HCT116 (cell line): Measurements from ENCODE around the gene CPN2. TPM values are rescaled to one million over a fixed set of nuclear protein-coding genes. Genes with fewer than 3 reads are reported as not detected.

Source experiments
- ATAC-seq: fragments of 200-7000 bp; cut with Tn5 transposase; 2 replicates; pipeline ENCODE4 v1.9.1; 2020; ENCODE audit warnings: mild to moderate bottlenecking, moderate library complexity
- BruUV-seq: library from RNA; stranded (reverse); fragments of 400-500 nt; replicated peaks from 2 replicates; lab custom pipeline; 2021; lab: Mats Ljungman, UMichigan
- CTCF ChIA-PET: fragments of 300-600 bp; sonication (Branson Sonifier 250); formaldehyde crosslinking; loops from one replicate; lab custom pipeline; 2021; ENCODE audit warnings: antibody characterized with exemption; lab: Charles Lee
- POLR2A ChIA-PET: fragments of 300-600, 350-600 bp; sonication (Branson Sonifier 250); formaldehyde crosslinking; loops from one replicate; lab custom pipeline; 2021; ENCODE audit warnings: antibody characterized with exemption; lab: Charles Lee
- RAD21 ChIA-PET, 2 experiments: fragments of 300-600 bp; sonication (Branson Sonifier 250); formaldehyde crosslinking; loops; one replicate each; lab custom pipeline; 2023; ENCODE audit warnings: low total read pairs in 2 of 2; ENCODE audit not compliant: uncharacterized antibody in 2 of 2, unreplicated experiment in 2 of 2, low non-redundant PET in 1 of 2; lab: Charles Lee
- DNase-seq: peaks from one replicate; pipeline ENCODE4 v3.0.0-alpha.2; 2010; ENCODE audit warnings: low read depth, low spot score
- H2AFZ ChIP-seq: fragments of 200-600 bp; shearing (Covaris generic), sonication (generic); 2 replicates; pipeline ENCODE4 v1.6.1; 2017; ENCODE audit warnings: low read depth, mixed run types, mixed read lengths, antibody characterized with exemption, low read length; ENCODE audit not compliant: poor library complexity, severe bottlenecking
- H3K27ac ChIP-seq: 2 replicates; pipeline ENCODE4 v1.5.1; 2012; ENCODE audit warnings: low read depth, low read length
- H3K27me3 ChIP-seq: fragments of 200-600 bp; sonication (generic); 2 replicates; pipeline ENCODE4 v1.6.1; 2016; ENCODE audit warnings: mixed run types, low read length, mixed read lengths; ENCODE audit not compliant: insufficient read depth
- H3K36me3 ChIP-seq, 2 experiments: fragments of 200-500 bp in 1 of 2; fragments of 200-600 bp in 1 of 2; sonication (Bioruptor generic) in 1 of 2; sonication (generic) in 1 of 2; 2 replicates each; pipeline versions ENCODE4 v1.5.1 to v1.6.1; 2014 to 2016; ENCODE audit warnings: low read length in 2 of 2, inconsistent platforms in 1 of 2, mixed read lengths in 1 of 2, mixed run types in 1 of 2; ENCODE audit not compliant: insufficient read depth in 2 of 2, control insufficient read depth in 1 of 2
- H3K4me1 ChIP-seq, 2 experiments: fragments of 200-600 bp in 1 of 2; sonication (generic) in 1 of 2; 2 replicates each; pipeline versions ENCODE4 v1.5.1 to v1.6.1; 2012 to 2017; ENCODE audit warnings: low read length in 2 of 2, inconsistent platforms in 1 of 2, mild to moderate bottlenecking in 1 of 2, mixed read lengths in 1 of 2, mixed run types in 1 of 2, moderate library complexity in 1 of 2; ENCODE audit not compliant: insufficient read depth in 2 of 2, control insufficient read depth in 1 of 2
- H3K4me2 ChIP-seq: fragments of 200-600 bp; sonication (generic); 2 replicates; pipeline ENCODE4 v1.6.1; 2017; ENCODE audit warnings: mixed run types, low read length, mixed read lengths
- H3K4me3 ChIP-seq, 2 experiments: fragments of 200-600 bp in 1 of 2; sonication (generic) in 1 of 2; replicated peaks in 1 of 2; 2 replicates each; pipeline ENCODE4 v1.5.1; 2011 to 2016; ENCODE audit warnings: low read length in 2 of 2, control low read depth in 1 of 2, low read depth in 1 of 2, mild to moderate bottlenecking in 1 of 2, mixed read lengths in 1 of 2, mixed run types in 1 of 2
- H3K79me2 ChIP-seq: fragments of 200-600 bp; sonication (generic); 2 replicates; pipeline ENCODE4 v1.6.1; 2017; ENCODE audit warnings: mild to moderate bottlenecking, mixed run types, low read length, moderate library complexity, mixed read lengths; ENCODE audit not compliant: insufficient read depth
- H3K9ac ChIP-seq: fragments of 200-600 bp; sonication (generic); 2 replicates; pipeline ENCODE4 v1.6.1; 2016; ENCODE audit warnings: low read length, mixed read lengths
- H3K9me2 ChIP-seq: fragments of 200-600 bp; sonication (generic), shearing (Covaris generic); 2 replicates; pipeline ENCODE4 v1.6.1; 2017; ENCODE audit warnings: mixed run types, mild to moderate bottlenecking, moderate library complexity; ENCODE audit not compliant: insufficient read depth
- H3K9me3 ChIP-seq, 2 experiments: fragments of 200-500 bp in 1 of 2; fragments of 200-600 bp in 1 of 2; sonication (Bioruptor generic) in 1 of 2; sonication (generic) in 1 of 2; 2 replicates each; pipeline ENCODE4 v1.6.1; 2014 to 2017; ENCODE audit warnings: low read length in 2 of 2, mixed read lengths in 2 of 2, inconsistent platforms in 1 of 2, low read depth in 1 of 2, mild to moderate bottlenecking in 1 of 2, mixed run types in 1 of 2, moderate library complexity in 1 of 2; ENCODE audit not compliant: control insufficient read depth in 1 of 2, insufficient read depth in 1 of 2
- H4K20me1 ChIP-seq: fragments of 200-600 bp; sonication (generic), shearing (Covaris generic); 2 replicates; pipeline ENCODE4 v1.6.1; 2017; ENCODE audit warnings: mixed run types, mild to moderate bottlenecking, moderate library complexity; ENCODE audit not compliant: insufficient read depth
- ATF3 ChIP-seq: IDR thresholded peaks from 2 replicates; pipeline ENCODE4 v1.6.1; 2012
- CEBPB ChIP-seq: IDR thresholded peaks from 2 replicates; pipeline ENCODE4 v1.6.1; 2012; ENCODE audit warnings: low read depth
- CTCF ChIP-seq, 3 experiments: fragments of 200-600 bp in 1 of 3; sonication (generic) in 1 of 3; IDR thresholded peaks in 2 of 3; conservative IDR thresholded peaks in 1 of 3; 2 replicates each; pipeline ENCODE4 v1.5.1; 2012 to 2017; ENCODE audit warnings: low read depth in 2 of 3, low read length in 2 of 3, antibody characterized with exemption in 1 of 3, borderline replicate concordance in 1 of 3, control low read depth in 1 of 3, mild to moderate bottlenecking in 1 of 3, mixed read lengths in 1 of 3, mixed run types in 1 of 3, moderate library complexity in 1 of 3; ENCODE audit not compliant: insufficient read depth in 1 of 3
- EGR1 ChIP-seq: IDR thresholded peaks from 2 replicates; pipeline ENCODE4 v1.6.1; 2012; ENCODE audit warnings: low read depth
- ELF1 ChIP-seq: IDR thresholded peaks from 2 replicates; pipeline ENCODE4 v1.6.1; 2012; ENCODE audit warnings: low read depth, borderline replicate concordance
- EZH2phosphoT487 ChIP-seq: fragments of 200-600 bp; IDR thresholded peaks from 2 replicates; pipeline ENCODE4 v1.6.1; 2018; ENCODE audit warnings: antibody characterized with exemption, borderline replicate concordance
- POLR2A ChIP-seq: IDR thresholded peaks from 2 replicates; pipeline ENCODE4 v1.7.0; 2011; ENCODE audit warnings: borderline replicate concordance; ENCODE audit not compliant: insufficient read depth, insufficient read length; ENCODE audit errors: extremely low read depth
- RAD21 ChIP-seq: IDR thresholded peaks from 2 replicates; pipeline ENCODE4 v1.6.1; 2012; ENCODE audit warnings: low read depth, mild to moderate bottlenecking
- REST ChIP-seq: IDR thresholded peaks from 2 replicates; pipeline ENCODE4 v1.6.1; 2012; ENCODE audit warnings: low read depth
- ZFX ChIP-seq: fragments of 450-650 bp; IDR thresholded peaks from 2 replicates; pipeline ENCODE4 v1.6.1; 2017
- ZNF274 ChIP-seq: fragments of 200-500 bp; sonication (Bioruptor generic); IDR thresholded peaks from 2 replicates; pipeline ENCODE4 v1.6.1; 2014; ENCODE audit warnings: mild to moderate bottlenecking, low read depth, low read length, inconsistent platforms
- intact Hi-C: fragments of 100-400 bp; cut with micrococcal nuclease; formaldehyde crosslinking; loops from 2 replicates; pipeline ENCODE4 v1.10.0; 2022
- total RNA-seq: library from RNA; stranded (reverse); gene quantifications from one replicate; pipeline ENCODE4 v1.2.1, GENCODE V29; 2021; ENCODE audit not compliant: unreplicated experiment

Gene CPN2
- total RNA-seq, 1 experiment from 2014 or later, result not detected

GRCh38 chr3:194392576-194392975, 41.4 kb upstream of the CPN2 start (continued):
- TF ChIP-seq REST (no peak), CEBPB (no peak), ZNF274 (no peak)

- peaks cover 0 to 6% of the 10 kb centered on the region in 2 experiments; a peak in 2 of 4 replicates for H3K9me3 ChIP-seq
- H2AFZ ChIP-seq, result no peak overlapping the region
- no peaks in the 10 kb centered on the region for H3K4me1 ChIP-seq
- H3K27ac ChIP-seq, result no peak overlapping the region
- no peaks in the 10 kb centered on the region for H3K79me2 ChIP-seq
- CTCF ChIA-PET, result no interaction called here
- H3K4me3 ChIP-seq, result no peak overlapping the region
- no TSS peak for BruUV-seq
- no peaks in the 10 kb centered on the region for H4K20me1 ChIP-seq
- H3K9me2 ChIP-seq, result no peaks in the 10 kb centered on the region
- TF ChIP-seq EGR1 (no peak), CEBPB (no peak)
- intact Hi-C loops, result no loop called here
- POLR2A ChIA-PET, result no interaction called here
- no peak for ATAC-seq
- no peak overlapping the region for H3K9ac ChIP-seq
- no peaks in the 10 kb centered on the region for H3K36me3 ChIP-seq
- H3K27me3 ChIP-seq, result no peaks in the 10 kb centered on the region
- RAD21 ChIA-PET, result no interaction called here
- no peak for DNase-seq
- H3K4me2 ChIP-seq, result no peak overlapping the region
Measured at GRCh38 chr3:194390835-194391234, 39.7 kb upstream of the CPN2 start.

GRCh38 chr3:194389269-194389668, 38.1 kb upstream of the CPN2 start:
- no peak overlapping the region for H3K4me3 ChIP-seq
- no peak overlapping the region for H2AFZ ChIP-seq
- ATAC-seq (no peak), DNase-seq (no peak)
- no peaks in the 10 kb centered on the region for H3K36me3 ChIP-seq
- CTCF ChIA-PET, result no interaction called here
- RAD21 ChIA-PET, result no interaction called here
- H4K20me1 ChIP-seq, result no peaks in the 10 kb centered on the region
- H3K4me1 ChIP-seq, result no peaks in the 10 kb centered on the region
- intact Hi-C loops, result no loop called here
- no TSS peak for BruUV-seq
- no peak overlapping the region for H3K9ac ChIP-seq
- H3K9me2 ChIP-seq, result no peaks in the 10 kb centered on the region
- peaks cover 0 to 6% of the 10 kb centered on the region in 2 experiments; a peak in 2 of 4 replicates for H3K9me3 ChIP-seq
- POLR2A ChIA-PET, result no interaction called here
- no peaks in the 10 kb centered on the region for H3K79me2 ChIP-seq
- no peak overlapping the region for H3K4me2 ChIP-seq
- no peak overlapping the region for H3K27ac ChIP-seq
- H3K27me3 ChIP-seq, result no peaks in the 10 kb centered on the region
- TF ChIP-seq CTCF (IDR thresholded peaks at IDR 0.05 in 2 of 3, conservative IDR thresholded peaks at IDR 0.05 in 1 of 3; ENCODE audit: borderline replicate concordance in 1 of 3, insufficient read depth in 1 of 3, low read depth in 2 of 3, low read length in 2 of 3) (no peak), EGR1 (no peak), ATF3 (no peak), RAD21 (no peak), ELF1 (no peak), ZFX (no peak), POLR2A (no peak), EZH2phosphoT487 (no peak)
